Heart left ventricle (tissue), 13 donors: Measurements from ENCODE around the gene KANSL1.

ENCODE experiments used
- CTCF ChIP-seq, 12 donors: fragments of 200-600 bp; sonication (generic) in 4 of 12; IDR thresholded peaks; one replicate each; pipeline versions ENCODE4 v1.5.0 to v1.8.0; 2018 to 2022; ENCODE audit warnings: antibody characterized with exemption in 12 of 12, mild to moderate bottlenecking in 5 of 12
- POLR2A ChIP-seq, 2 donors: fragments of 450-650 bp; IDR thresholded peaks; one replicate each; pipeline ENCODE4 v1.6.1; 2017; ENCODE audit warnings: antibody characterized with exemption in 2 of 2, mild to moderate bottlenecking in 2 of 2, moderate library complexity in 2 of 2
- donor health status: ischemic (EF 13 %, LVEDD 7.1; RV severe dilation, severe dysfunction).
- donor health status: DM: no; HTN: yes; CAD: no.
- donor health status: DM: no; HTN: no; CAD: no.
- donor health status: ischemic (EF 25% LVEDD 6.9; RV normal size, moderate dysfunction).
- donor health status: ischemic (EF 25% LVEDD 5.7; RV mildly dilated, moderate dysfunction).
- donor health status: ischemic (EF 35%, LVEDD 5.7; RV mildly dilated, moderate dysfunction).
- donor health status: nonischemic (EF 11% LVEDD 7.7; RV severe dilation, severe dysfunction).
- donor health status: DM: yes; HTN: yes; CAD: no.
- donor health status: PGD.
- donor health status: ischemic (EF 29% LVEDD 5.4; RV normal size, mild dysfunction).
- donor health status: nonischemic (EF 23%, LVEDD 6.1; RV moderate dilation, normal function).

DNA sequence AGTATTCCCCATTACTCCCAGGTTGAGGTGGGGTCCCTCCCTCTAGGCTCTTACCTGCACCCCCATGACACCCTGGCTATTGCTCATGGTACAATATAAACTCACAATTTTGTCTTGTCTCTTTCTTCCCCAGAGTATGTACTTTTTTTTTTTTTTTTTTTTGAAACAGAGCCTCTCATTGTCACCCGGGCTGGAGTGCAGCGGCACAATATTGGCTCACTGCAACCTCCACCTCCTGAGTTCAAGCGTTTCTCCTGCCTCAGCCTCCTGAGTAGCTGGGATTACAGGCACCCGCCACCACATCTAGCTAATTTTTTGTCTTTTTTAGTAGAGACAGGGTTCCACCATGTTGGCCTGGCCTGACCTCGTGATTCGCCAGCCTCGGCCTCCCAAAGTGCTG is 8.5 kb downstream of the KANSL1 start:
- no peak for TF ChIP-seq CTCF (IDR thresholded peaks at IDR 0.05)
- no peak for TF ChIP-seq POLR2A (IDR thresholded peaks at IDR 0.05)
